Activated naive CD4-positive, alpha-beta T cell treated with anti-CD3 and anti-CD28 coated beads, Interleukin-2, amount 50 U/mL, for 24 hours (primary cell): ENCODE results near the gene METTL2B.
"Not testable (repeated sequence)": the region's sequence is repeated elsewhere in the genome, so short reads cannot be mapped to it uniquely, and the experiment has no call there.

ENCODE experiments used
- H3K27ac Mint-ChIP-seq: one replicate; pipeline ENCODE4 v1.8.0; 2021; ENCODE audit warnings: mild to moderate bottlenecking, mixed read lengths
- H3K27me3 Mint-ChIP-seq: one replicate; pipeline ENCODE4 v1.8.0; 2021; ENCODE audit warnings: mixed read lengths
- H3K36me3 Mint-ChIP-seq: one replicate; pipeline ENCODE4 v1.8.0; 2021; ENCODE audit warnings: mixed read lengths
- H3K4me1 Mint-ChIP-seq: one replicate; pipeline ENCODE4 v1.8.0; 2021; ENCODE audit warnings: mixed read lengths
- H3K4me3 Mint-ChIP-seq: one replicate; pipeline ENCODE4 v1.8.0; 2021; ENCODE audit warnings: mild to moderate bottlenecking, mixed read lengths
- H3K9me3 Mint-ChIP-seq: one replicate; pipeline ENCODE4 v1.8.0; 2021; ENCODE audit warnings: mixed read lengths

METTL2B gene

DNA sequence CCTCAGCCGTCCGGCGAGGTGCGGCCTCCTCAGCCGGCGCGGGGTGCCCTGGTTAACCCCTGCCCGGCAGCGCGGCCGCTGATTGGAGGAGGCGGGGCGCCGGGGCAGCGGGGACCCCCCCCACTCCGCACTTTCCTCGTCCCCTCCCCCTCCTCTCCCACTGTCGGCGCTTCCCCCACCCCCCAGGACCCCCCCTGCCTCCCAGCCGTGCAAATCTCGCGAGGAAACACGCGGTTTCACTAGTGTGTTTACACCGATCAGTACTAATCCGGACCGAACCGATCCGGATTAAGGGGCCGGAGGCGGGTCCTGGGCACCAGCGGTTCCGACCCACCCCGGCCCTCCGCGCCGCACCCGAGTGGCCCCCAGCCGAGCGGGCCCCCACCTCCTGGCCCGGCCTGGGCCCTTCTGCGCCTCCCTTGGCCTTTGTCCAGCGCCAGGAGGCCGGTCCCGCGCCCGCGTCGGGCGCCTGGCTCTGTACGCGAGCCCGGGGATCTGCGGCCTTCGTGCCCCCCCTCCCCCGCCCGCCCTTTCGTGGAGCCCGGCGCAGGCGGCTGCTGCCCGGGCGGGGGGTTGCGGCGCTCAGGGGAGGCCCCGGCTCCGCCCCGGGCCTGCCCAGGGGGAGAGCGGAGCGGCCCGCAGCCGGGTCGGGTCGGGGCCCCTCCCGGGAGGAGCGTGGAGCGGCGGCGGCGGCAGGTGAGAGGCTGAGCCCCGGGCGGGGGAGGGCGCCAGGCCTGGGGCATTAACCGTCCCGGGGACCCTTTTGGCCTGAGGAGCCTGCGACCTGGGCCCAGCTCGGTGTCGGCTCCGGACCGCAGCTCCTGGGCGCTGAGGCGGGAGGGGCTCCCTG, 54.8 kb downstream of the METTL2B start:
- H3K9me3 Mint-ChIP-seq, H3K36me3 Mint-ChIP-seq, H3K27me3 Mint-ChIP-seq, H3K27ac Mint-ChIP-seq: not testable (repeated sequence)
- Mint-ChIP-seq H3K4me1 (peaks cover 43% of the 10 kb centered on the region), H3K4me3 (peak overlapping the region; percentile 26)

DNA sequence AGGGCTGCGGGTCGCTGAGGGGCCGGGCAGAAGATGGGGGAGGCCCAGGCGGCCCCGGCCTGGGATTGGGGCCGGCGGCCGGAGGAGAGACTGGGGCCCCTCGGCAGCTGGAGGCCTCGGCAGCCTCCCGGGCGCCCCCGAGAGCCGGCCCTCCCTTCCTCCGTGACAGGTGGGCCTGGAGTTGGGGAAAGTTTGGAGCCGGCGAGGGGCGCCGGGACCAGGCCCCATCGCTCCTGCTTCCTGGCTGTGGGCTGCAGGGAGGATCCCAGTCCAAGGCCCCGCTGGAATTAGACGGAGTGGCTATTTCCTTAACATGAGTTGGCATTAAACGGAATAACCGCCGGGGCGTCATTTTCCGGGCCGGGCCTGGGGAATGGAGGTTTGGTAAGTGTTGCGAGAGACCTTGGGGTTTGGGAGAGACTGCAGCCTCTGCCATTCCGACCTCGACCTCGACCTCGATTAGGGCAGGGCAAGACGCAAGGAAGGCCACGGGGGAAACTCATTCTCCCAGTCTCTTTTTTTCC, 55.5 kb downstream of the METTL2B start:
- peaks cover 46% of the 10 kb centered on the region for H3K4me1 Mint-ChIP-seq
- H3K9me3 Mint-ChIP-seq, H3K27me3 Mint-ChIP-seq, H3K36me3 Mint-ChIP-seq: not testable (repeated sequence)
- H3K27ac Mint-ChIP-seq, result peak overlapping the region; percentile 95
- H3K4me3 Mint-ChIP-seq, result peak overlapping the region; percentile 91

DNA sequence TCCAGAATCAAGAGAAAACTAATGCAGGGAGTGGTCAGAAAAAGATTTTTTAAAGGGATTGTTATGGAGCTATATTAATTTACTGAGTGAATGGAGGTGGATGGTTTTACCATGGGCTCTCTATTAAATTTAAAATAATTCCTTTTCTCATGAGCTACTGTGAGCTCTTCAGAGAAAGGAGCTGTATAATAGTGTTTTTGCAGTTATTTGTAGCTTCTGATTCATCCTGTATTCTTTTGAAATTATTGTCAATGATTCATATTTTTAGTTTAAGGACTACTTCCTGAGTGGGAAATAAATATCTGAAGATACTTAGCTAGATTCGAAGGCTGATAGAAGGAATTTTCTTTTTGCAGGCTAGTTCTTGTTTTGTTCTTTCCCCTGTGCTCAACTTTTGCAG, 56.4 kb downstream of the METTL2B start:
- not testable (repeated sequence) for H3K9me3 Mint-ChIP-seq, H3K27me3 Mint-ChIP-seq, H3K36me3 Mint-ChIP-seq
- Mint-ChIP-seq H3K4me3 (peak overlapping the region; percentile 91), H3K4me1 (peaks cover 55% of the 10 kb centered on the region), H3K27ac (peak overlapping the region; percentile 95)

DNA sequence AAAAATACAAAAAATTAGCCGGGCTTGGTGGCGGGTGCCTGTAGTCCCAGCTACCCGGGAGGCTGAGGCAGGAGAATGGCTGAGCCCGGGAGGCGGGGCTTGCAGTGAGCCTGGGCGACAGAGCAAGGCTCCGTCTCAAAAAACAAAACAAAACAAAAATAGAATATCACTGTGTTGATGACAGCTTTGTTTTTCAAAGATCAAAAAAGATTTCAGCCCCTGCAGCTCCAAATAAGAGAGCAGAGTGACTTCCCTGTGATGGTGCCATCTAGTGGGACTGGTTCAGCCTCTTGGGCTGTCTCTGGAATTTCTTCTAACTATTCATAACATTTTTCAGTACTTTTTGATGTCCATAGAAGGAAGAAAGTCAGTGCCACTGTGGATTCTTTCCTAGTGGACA, 60.9 kb downstream of the METTL2B start:
- H3K27ac Mint-ChIP-seq, H3K36me3 Mint-ChIP-seq, H3K4me3 Mint-ChIP-seq, H3K27me3 Mint-ChIP-seq, H3K9me3 Mint-ChIP-seq: not testable (repeated sequence)
- H3K4me1 Mint-ChIP-seq, result peaks cover 62% of the 10 kb centered on the region

DNA sequence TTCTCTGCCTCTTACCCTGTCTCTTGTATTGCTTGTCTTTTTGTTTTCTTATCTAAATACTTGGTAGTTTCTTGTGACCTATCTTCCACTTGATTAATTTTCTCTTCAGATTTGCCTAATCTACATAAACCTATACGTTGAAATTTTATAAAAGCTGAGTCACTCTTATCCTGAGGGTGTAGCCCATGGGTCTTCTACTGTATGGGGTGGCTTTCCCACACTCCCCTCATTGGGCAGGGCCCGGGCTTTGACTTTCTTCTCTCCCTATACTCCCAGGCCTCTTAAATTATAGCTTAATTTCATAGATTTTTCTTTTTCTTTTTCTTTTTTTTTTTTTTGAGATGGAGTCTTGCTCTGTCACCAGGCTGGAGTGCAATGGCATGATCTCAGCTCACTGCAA, 66.0 kb downstream of the METTL2B start:
- not testable (repeated sequence) for H3K9me3 Mint-ChIP-seq, H3K27ac Mint-ChIP-seq, H3K4me3 Mint-ChIP-seq, H3K36me3 Mint-ChIP-seq, H3K27me3 Mint-ChIP-seq
- H3K4me1 Mint-ChIP-seq, result peaks cover 32% of the 10 kb centered on the region

DNA sequence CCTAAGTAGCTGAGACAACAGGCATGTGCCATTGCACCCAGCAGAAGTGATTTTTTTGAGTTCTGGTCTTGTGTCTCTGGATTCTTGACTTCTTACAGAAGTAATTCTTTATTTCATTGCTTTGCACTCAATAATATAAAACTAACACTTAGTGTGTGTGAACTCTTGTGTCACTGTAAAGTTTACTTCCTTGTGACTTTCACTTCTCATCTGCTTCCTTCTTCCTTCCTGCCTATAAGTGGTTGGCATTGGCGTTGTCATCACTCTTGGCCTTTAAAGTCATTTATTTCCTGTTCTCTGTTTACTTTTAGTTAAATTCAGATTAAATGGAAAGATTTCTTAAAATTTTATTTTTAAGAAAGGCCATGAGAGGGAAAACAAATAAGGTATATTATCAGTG, 66.8 kb downstream of the METTL2B start:
- H3K27me3 Mint-ChIP-seq, H3K27ac Mint-ChIP-seq, H3K9me3 Mint-ChIP-seq, H3K36me3 Mint-ChIP-seq, H3K4me3 Mint-ChIP-seq: not testable (repeated sequence)
- peaks cover 27% of the 10 kb centered on the region for H3K4me1 Mint-ChIP-seq

DNA sequence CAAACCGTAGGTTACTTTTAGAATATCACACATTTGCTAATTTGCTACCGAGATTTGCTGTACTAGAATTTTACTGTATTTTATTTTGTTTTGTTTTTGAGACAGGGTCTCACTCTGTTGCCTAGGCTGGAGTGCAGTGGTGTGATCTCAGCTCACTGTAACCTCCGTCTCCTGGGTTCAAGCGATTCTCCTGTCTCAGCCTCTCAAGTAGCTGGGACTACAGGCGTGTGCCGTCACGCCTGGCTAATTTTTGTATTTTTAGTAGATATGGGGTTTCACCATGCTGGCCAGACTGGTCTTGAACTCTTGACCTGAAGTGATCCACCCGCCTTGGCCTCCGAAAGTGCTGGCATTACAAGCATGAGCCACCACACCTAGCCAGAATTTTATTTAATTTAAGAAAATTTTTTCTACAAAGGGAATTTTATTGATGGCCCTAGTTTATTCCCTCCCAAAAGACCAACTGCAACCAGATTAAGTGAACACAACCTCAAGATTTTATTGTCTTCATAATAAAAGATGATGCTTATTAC, 69.8 kb downstream of the METTL2B start:
- H3K27me3 Mint-ChIP-seq, H3K27ac Mint-ChIP-seq, H3K36me3 Mint-ChIP-seq, H3K4me3 Mint-ChIP-seq, H3K9me3 Mint-ChIP-seq: not testable (repeated sequence)
- H3K4me1 Mint-ChIP-seq, result peaks cover 22% of the 10 kb centered on the region

DNA sequence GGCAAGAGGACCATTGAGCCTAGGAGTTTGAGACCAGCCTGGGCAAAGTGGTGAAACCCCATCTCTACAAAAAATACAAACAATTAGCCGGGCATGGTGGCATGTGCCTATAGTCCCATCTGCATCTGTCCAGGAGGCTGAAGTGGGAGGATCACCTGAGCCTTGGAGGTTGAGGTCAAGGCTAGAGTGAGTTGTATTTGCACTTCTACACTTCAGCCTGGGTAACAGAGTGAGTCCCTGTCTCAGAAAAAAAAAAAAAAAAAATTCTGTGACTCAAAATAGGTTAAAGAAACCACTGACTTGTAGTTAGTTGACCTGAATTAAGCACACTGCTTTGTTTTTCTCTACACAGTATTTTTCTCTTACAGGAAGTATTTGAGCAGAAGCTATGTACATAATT, 74.4 kb downstream of the METTL2B start:
- Mint-ChIP-seq H3K27ac (no peak overlapping the region), H3K36me3 (peaks cover 3% of the 10 kb centered on the region), H3K9me3 (no peaks in the 10 kb centered on the region)

DNA sequence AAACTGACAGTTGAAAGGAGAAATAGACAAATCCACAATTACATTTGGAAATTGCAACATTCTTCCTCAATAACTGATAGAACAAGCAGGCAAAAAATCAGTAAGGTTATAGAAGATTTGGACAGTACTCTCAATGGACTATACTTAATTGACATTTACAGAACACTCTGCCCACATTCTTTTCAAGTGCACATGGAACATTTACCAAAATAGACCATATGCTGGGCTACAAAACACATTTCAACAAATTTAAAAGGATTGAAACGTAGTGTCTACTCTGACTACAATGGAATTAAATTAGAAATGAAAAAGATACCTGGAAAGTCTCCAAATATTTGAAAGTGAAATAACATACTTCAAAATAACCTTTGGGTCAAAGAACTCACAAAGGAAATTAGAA, 77.8 kb downstream of the METTL2B start:
- not testable (repeated sequence) for H3K36me3 Mint-ChIP-seq, H3K27ac Mint-ChIP-seq, H3K27me3 Mint-ChIP-seq, H3K4me3 Mint-ChIP-seq, H3K9me3 Mint-ChIP-seq
- H3K4me1 Mint-ChIP-seq, result peaks cover 15% of the 10 kb centered on the region

More for the DNA sequence above, 74.4 kb downstream of the METTL2B start:
- Mint-ChIP-seq H3K4me3 (no peak overlapping the region), H3K27me3 (no peaks in the 10 kb centered on the region), H3K4me1 (peaks cover 16% of the 10 kb centered on the region)
